Activated T-cell treated with anti-CD3 and anti-CD28 coated beads, Interleukin-2, amount 50 U/mL, for 48 hours (primary cell): ENCODE results near the gene MOV10L1.
"Not testable (repeated sequence)": the region's sequence is repeated elsewhere in the genome, so short reads cannot be mapped to it uniquely, and the experiment has no call there.

Source experiments
- DNase-seq, 2 experiments: peaks; one replicate each; pipeline ENCODE4 v3.0.0-alpha.2; 2020

Gene MOV10L1

GRCh38 chr22:50111056-50111455 is 21.2 kb downstream of the MOV10L1 start:
- DNase-seq = no peak

- DNase-seq = peak; percentile 43 to 53
Observed at GRCh38 chr22:50112151-50113118, 22.6 kb downstream of the MOV10L1 start.

- DNase-seq = no peak
Observed at GRCh38 chr22:50114221-50115021, 24.6 kb downstream of the MOV10L1 start.

GRCh38 chr22:50115693-50116092 is 25.9 kb downstream of the MOV10L1 start:
- DNase-seq = no peak

- DNase-seq = no peak
Observed at GRCh38 chr22:50117168-50117762, 27.5 kb downstream of the MOV10L1 start.

- no peak for DNase-seq
Observed at GRCh38 chr22:50118129-50118528, 28.3 kb downstream of the MOV10L1 start.

GRCh38 chr22:50118557-50119168 is 28.9 kb downstream of the MOV10L1 start:
- DNase-seq = no peak

- DNase-seq = no peak
Observed at GRCh38 chr22:50119169-50119767, 29.5 kb downstream of the MOV10L1 start.

- no peak for DNase-seq
Observed at GRCh38 chr22:50119768-50120251, 30.0 kb downstream of the MOV10L1 start.

- no peak for DNase-seq
Observed at GRCh38 chr22:50121202-50121740, 31.5 kb downstream of the MOV10L1 start.

- no peak for DNase-seq
Observed at GRCh38 chr22:50123119-50123518, 33.3 kb downstream of the MOV10L1 start.

GRCh38 chr22:50125029-50125428 is 35.2 kb downstream of the MOV10L1 start:
- no peak for DNase-seq

GRCh38 chr22:50129121-50129736 is 39.4 kb downstream of the MOV10L1 start:
- DNase-seq = no peak

GRCh38 chr22:50131894-50132293 is 42.1 kb downstream of the MOV10L1 start:
- no peak for DNase-seq

- no peak for DNase-seq
Observed at GRCh38 chr22:50134481-50134880, 44.7 kb downstream of the MOV10L1 start.

GRCh38 chr22:50136581-50137015 is 46.8 kb downstream of the MOV10L1 start:
- DNase-seq = no peak

GRCh38 chr22:50137277-50137676 is 47.5 kb downstream of the MOV10L1 start:
- DNase-seq = not testable (repeated sequence)

GRCh38 chr22:50138041-50138440 is 48.2 kb downstream of the MOV10L1 start:
- no peak for DNase-seq

- DNase-seq = no peak
Observed at GRCh38 chr22:50138988-50139387, 49.2 kb downstream of the MOV10L1 start.

- DNase-seq = no peak
Observed at GRCh38 chr22:50139843-50140415, 50.1 kb downstream of the MOV10L1 start.

GRCh38 chr22:50140615-50141014 is 50.8 kb downstream of the MOV10L1 start:
- DNase-seq = no peak
